Measurements from ENCODE around the gene LHX2. TPM values are rescaled to one million over a fixed set of nuclear protein-coding genes. Genes with fewer than 3 reads are reported as not detected.

The LHX2 gene
- total RNA-seq, 1 donor from 2014 or later = not detected

DNA sequence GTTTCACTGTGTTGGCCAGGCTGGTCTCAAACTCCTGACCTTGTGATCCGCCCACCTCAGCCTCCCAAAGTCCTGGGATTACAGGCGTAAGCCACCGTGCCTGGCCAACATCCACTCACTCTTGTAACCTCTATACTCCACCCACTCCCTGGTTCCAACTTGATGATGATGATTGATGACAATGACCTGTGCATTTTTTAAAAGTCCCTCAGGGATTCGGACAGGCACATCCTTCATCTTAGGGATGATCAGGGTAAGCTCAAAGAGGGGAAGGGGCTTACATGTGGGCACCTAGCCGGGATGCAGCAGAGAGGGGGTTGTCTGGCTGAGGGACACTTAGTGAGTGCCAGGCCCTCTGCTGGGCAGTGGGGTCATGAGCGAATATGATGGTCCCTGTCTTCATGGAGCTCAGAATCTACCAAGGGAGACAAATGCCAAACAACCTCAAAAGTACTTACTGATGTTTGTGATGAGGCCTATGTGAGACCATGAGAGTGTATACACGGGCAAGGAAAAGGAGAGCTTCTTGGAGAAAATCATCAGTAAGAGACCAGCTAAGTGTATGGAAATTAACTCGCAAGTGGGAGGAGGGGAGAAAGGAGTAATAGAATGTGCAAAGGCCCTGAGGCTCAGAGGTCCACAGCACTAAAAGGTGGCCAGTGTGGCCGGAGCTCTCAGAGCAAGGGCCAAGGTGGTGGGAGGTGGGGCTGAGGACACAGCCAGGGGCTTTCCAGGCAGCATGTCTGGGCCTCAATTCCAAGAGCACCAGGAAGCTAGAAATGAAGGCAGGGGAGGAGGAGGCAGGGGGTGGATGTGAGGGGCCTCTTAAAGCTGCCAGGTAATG, 27.4 kb downstream of the LHX2 start:
- Histone ChIP-seq H3K27me3 (ENCODE audit: control insufficient read depth, insufficient read depth, low read length) (peaks cover 18% of the 10 kb centered on the region), H3K36me3 (ENCODE audit: control insufficient read depth, insufficient read depth, low read length) (no peaks in the 10 kb centered on the region), H3K4me3 (ENCODE audit: low read depth, low read length) (no peak overlapping the region)
- no peak for DNase-seq (ENCODE audit: low read depth)
- TF ChIP-seq, protein P1, sequence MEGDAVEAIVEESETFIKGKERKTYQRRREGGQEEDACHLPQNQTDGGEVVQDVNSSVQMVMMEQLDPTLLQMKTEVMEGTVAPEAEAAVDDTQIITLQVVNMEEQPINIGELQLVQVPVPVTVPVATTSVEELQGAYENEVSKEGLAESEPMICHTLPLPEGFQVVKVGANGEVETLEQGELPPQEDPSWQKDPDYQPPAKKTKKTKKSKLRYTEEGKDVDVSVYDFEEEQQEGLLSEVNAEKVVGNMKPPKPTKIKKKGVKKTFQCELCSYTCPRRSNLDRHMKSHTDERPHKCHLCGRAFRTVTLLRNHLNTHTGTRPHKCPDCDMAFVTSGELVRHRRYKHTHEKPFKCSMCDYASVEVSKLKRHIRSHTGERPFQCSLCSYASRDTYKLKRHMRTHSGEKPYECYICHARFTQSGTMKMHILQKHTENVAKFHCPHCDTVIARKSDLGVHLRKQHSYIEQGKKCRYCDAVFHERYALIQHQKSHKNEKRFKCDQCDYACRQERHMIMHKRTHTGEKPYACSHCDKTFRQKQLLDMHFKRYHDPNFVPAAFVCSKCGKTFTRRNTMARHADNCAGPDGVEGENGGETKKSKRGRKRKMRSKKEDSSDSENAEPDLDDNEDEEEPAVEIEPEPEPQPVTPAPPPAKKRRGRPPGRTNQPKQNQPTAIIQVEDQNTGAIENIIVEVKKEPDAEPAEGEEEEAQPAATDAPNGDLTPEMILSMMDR (IDR thresholded peaks at IDR 0.05; ENCODE audit: insufficient read depth, low read length, severe bottlenecking) = no peak
- FAIRE-seq = no peak

DNA sequence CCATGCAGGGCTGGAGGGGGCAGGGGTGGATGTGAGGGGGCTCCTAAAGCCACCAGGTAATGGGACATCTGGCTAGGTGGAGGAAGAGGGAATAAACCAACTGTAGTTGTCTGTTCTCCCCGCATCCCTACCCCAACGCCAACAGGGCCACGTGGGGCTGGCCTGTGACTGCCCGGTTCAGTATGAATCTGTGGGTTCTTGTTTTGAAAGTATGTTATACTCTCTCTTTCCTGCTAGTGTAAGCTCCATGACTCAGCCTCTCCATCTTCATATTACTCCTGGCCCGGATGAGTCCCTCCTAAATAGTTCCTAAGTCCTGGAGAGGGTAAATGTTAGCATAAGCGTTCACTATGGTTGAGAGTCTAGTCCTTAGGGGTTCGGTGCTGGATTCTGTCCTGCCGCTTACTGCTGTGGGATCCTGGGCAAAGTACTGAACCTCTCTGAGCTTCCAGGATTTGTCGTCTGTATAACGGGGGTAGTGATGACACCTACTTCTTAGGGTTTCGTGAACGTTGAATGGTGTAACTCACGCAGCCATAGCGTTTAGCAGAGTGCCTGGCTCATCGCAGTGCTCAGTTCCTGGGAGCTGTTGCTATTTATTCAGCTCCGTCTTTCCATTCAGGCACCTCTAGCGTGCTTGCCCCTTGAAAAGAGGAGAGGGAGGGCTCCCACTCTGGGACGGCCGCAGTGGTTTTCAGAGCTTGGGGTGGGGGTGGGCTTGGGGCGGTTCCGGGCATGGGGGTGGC, 28.8 kb downstream of the LHX2 start:
- DNase-seq (ENCODE audit: low read depth) = peak; percentile 48
- TF ChIP-seq, protein P1 (IDR thresholded peaks at IDR 0.05; ENCODE audit: insufficient read depth, low read length, severe bottlenecking) = no peak
- H3K4me3 ChIP-seq (ENCODE audit: low read depth, low read length) = no peak overlapping the region

DNA sequence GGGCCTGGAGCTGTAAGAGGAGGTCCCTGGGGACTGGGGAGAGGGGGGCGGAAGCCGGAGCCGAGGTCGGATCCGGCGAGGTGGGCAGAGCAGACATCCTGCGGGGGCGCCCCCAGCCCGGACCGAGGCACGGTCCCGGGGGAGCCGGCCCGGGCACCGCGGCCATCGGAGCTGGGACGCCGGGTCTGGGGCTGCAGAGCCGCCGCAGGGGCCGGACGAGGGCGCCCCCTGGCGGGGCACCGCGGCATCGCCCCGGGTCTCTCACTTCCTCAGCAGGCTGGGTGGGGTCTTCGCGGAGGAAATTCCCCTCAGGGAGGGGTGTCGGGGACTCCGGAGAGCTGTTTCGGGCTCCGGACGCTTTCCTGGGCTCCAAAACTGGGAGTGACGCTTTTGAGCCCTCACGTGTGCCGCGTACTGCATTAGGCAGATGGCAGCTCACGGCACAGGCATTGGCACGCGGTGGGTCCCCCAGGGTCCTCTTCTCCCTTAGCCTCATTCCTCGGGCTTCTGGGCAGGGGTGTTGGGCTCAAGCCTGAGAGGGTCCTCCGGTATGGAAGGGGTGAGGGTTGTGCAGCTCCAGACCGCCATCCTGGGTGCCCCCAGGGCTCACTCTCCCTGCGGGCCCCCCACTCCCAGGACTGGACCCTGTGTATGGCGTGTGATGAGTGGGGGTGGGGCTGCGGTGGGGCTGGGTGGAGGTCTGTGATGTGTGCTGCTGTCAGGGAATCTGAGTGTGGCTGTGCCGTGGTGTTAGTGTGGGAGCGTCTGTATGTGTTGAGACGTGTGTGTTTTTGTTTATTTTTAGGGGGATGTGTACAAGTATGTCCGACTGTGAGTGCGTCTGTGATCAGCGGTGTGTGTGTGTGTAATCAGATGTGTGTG, 29.6 kb downstream of the LHX2 start:
- no peaks in the 10 kb centered on the region for H3K36me3 ChIP-seq (ENCODE audit: control insufficient read depth, insufficient read depth, low read length)
- TF ChIP-seq, protein P1 (IDR thresholded peaks at IDR 0.05; ENCODE audit: insufficient read depth, low read length, severe bottlenecking) = peak; percentile 91
- peaks cover 24% of the 10 kb centered on the region for H3K27me3 ChIP-seq (ENCODE audit: control insufficient read depth, insufficient read depth, low read length)
- H3K4me3 ChIP-seq (ENCODE audit: low read depth, low read length) = peak overlapping the region; percentile 5
- no peak for FAIRE-seq
- no peak for DNase-seq (ENCODE audit: low read depth)

More for the DNA sequence above, 28.8 kb downstream of the LHX2 start:
- Histone ChIP-seq H3K27me3 (ENCODE audit: control insufficient read depth, insufficient read depth, low read length) (peaks cover 19% of the 10 kb centered on the region), H3K36me3 (ENCODE audit: control insufficient read depth, insufficient read depth, low read length) (no peaks in the 10 kb centered on the region)
- no peak for FAIRE-seq

DNA sequence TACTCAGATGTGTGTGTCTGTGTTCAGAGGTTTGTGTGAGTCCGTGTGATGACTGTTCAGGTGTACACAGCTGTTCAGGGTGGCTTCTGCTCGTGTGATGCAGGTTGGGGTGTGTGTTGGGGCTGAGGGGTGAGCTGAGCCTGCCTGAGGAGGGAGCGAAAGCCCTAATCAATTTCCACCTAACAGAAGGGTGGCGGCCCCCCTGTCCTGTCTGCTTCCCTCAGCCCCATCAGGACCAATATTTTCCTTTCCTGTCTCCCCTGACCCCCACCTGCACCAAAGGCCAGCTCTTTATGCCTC, 30.2 kb downstream of the LHX2 start:
- H3K36me3 ChIP-seq (ENCODE audit: control insufficient read depth, insufficient read depth, low read length) = no peaks in the 10 kb centered on the region
- TF ChIP-seq, protein P1 (IDR thresholded peaks at IDR 0.05; ENCODE audit: insufficient read depth, low read length, severe bottlenecking) = no peak
- H3K4me3 ChIP-seq (ENCODE audit: low read depth, low read length) = no peak overlapping the region
- no peak for DNase-seq (ENCODE audit: low read depth)
- FAIRE-seq = no peak
- peaks cover 26% of the 10 kb centered on the region for H3K27me3 ChIP-seq (ENCODE audit: control insufficient read depth, insufficient read depth, low read length)

DNA sequence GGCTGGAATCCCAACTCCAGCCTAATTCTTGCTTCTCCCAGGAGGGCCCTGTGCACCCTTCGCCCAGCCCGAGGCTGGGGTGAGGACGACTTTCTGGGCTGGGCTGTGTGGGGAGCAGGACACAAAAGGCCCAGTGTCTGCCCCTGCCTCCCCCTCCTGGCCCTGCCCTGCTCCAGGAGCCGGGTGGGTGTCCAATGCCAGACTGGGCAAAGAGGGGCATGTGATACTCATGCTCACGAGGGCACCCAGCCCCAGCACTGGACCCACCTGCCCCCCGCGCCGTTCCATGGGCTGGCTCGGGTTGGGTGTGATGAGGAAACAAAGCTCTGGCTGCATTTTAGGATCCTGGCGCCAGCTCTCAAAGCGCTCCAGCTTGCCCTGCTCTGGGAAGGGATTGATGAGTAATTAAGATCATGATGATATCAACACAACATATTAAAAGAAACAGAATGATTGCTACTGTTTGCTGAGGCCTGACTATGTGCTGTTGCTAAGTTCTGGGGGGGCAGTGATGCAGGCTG, 30.7 kb downstream of the LHX2 start:
- H3K36me3 ChIP-seq (ENCODE audit: control insufficient read depth, insufficient read depth, low read length) = no peaks in the 10 kb centered on the region
- FAIRE-seq (no peak), DNase-seq (ENCODE audit: low read depth) (no peak)
- TF ChIP-seq, protein P1 (IDR thresholded peaks at IDR 0.05; ENCODE audit: insufficient read depth, low read length, severe bottlenecking) = no peak
- no peak overlapping the region for H3K4me3 ChIP-seq (ENCODE audit: low read depth, low read length)
- H3K27me3 ChIP-seq (ENCODE audit: control insufficient read depth, insufficient read depth, low read length) = peaks cover 26% of the 10 kb centered on the region

Measured in bronchial epithelial cell (primary cell).